H9 (cell line): ENCODE measurements around the gene APOB. TPM values are rescaled to one million over a fixed set of nuclear protein-coding genes. Genes with fewer than 3 reads are reported as not detected.

Source experiments
- DNase-seq: peaks from one replicate; pipeline ENCODE4 v3.0.0-alpha.2; 2017
- H2AFZ ChIP-seq: one replicate; pipeline ENCODE4 v1.6.1; 2013; ENCODE audit warnings: mild to moderate bottlenecking, low read length, control low read depth, moderate library complexity
- H2AK5ac ChIP-seq: 2 replicates; pipeline ENCODE4 v1.6.1; 2013; ENCODE audit warnings: low read length, control low read depth, mixed read lengths; ENCODE audit not compliant: insufficient read length
- H2BK120ac ChIP-seq: one replicate; pipeline ENCODE4 v1.6.1; 2013; ENCODE audit warnings: low read depth, mild to moderate bottlenecking, low read length, control low read depth, inconsistent platforms; ENCODE audit not compliant: poor library complexity, severe bottlenecking
- H2BK12ac ChIP-seq: 2 replicates; pipeline ENCODE4 v1.6.1; 2013; ENCODE audit warnings: low read length, control low read depth, mixed read lengths, low read depth; ENCODE audit not compliant: insufficient read length
- H2BK15ac ChIP-seq: 2 replicates; pipeline ENCODE4 v1.6.1; 2013; ENCODE audit warnings: low read depth, low read length, control low read depth
- H2BK20ac ChIP-seq: one replicate; pipeline ENCODE4 v1.6.1; 2013; ENCODE audit warnings: low read depth, mild to moderate bottlenecking, low read length, control low read depth, inconsistent platforms; ENCODE audit not compliant: poor library complexity, severe bottlenecking
- H2BK5ac ChIP-seq: 2 replicates; pipeline ENCODE4 v1.6.1; 2013; ENCODE audit warnings: low read length, control low read depth, mixed read lengths; ENCODE audit not compliant: insufficient read length
- H3K14ac ChIP-seq: 2 replicates; pipeline ENCODE4 v1.6.1; 2013; ENCODE audit warnings: low read length, control low read depth; ENCODE audit not compliant: insufficient read depth
- H3K18ac ChIP-seq: 2 replicates; pipeline ENCODE4 v1.6.1; 2013; ENCODE audit warnings: low read depth, mild to moderate bottlenecking, mixed read lengths, low read length, control low read depth; ENCODE audit not compliant: insufficient read length
- H3K23ac ChIP-seq: 2 replicates; pipeline ENCODE4 v1.6.1; 2013; ENCODE audit warnings: low read length, control low read depth, mixed read lengths, low read depth; ENCODE audit not compliant: insufficient read length
- H3K23me2 ChIP-seq: 2 replicates; pipeline ENCODE4 v1.6.1; 2013; ENCODE audit warnings: low read depth, mild to moderate bottlenecking, mixed read lengths, low read length, control low read depth; ENCODE audit not compliant: insufficient read length, poor library complexity, severe bottlenecking
- H3K27ac ChIP-seq: 2 replicates; pipeline ENCODE4 v1.5.1; 2013; ENCODE audit warnings: low read length, control low read depth, mixed read lengths, low read depth; ENCODE audit not compliant: insufficient read length
- H3K27me3 ChIP-seq: 2 replicates; pipeline ENCODE4 v1.6.1; 2013; ENCODE audit warnings: low read length, control low read depth, inconsistent platforms; ENCODE audit not compliant: insufficient read depth
- H3K4ac ChIP-seq: 2 replicates; pipeline ENCODE4 v1.6.1; 2013; ENCODE audit warnings: low read depth, mild to moderate bottlenecking, control low read depth, inconsistent platforms, low read length, moderate library complexity
- H3K4me1 ChIP-seq: 2 replicates; pipeline ENCODE4 v1.6.1; 2013; ENCODE audit warnings: low read length, control low read depth, inconsistent platforms; ENCODE audit not compliant: insufficient read depth
- H3K4me2 ChIP-seq: 2 replicates; pipeline ENCODE4 v1.6.1; 2013; ENCODE audit warnings: low read length, control low read depth, mixed read lengths; ENCODE audit not compliant: insufficient read length, insufficient read depth
- H3K56ac ChIP-seq: 2 replicates; pipeline ENCODE4 v1.6.1; 2013; ENCODE audit warnings: low read depth, mild to moderate bottlenecking, mixed read lengths, low read length, control low read depth; ENCODE audit not compliant: insufficient read length
- H3K79me1 ChIP-seq: 2 replicates; pipeline ENCODE4 v1.6.1; 2013; ENCODE audit warnings: low read depth, mild to moderate bottlenecking, moderate library complexity, low read length, control low read depth, inconsistent platforms; ENCODE audit not compliant: insufficient read depth, poor library complexity, severe bottlenecking
- H3K79me2 ChIP-seq: 2 replicates; pipeline ENCODE4 v1.6.1; 2013; ENCODE audit warnings: low read length, control low read depth, inconsistent platforms; ENCODE audit not compliant: insufficient read depth
- H3K9ac ChIP-seq: 2 replicates; pipeline ENCODE4 v1.6.1; 2013; ENCODE audit warnings: low read length, control low read depth, mixed read lengths; ENCODE audit not compliant: insufficient read length; ENCODE audit errors: extremely low read depth
- H3K9me3 ChIP-seq: one replicate; pipeline ENCODE4 v1.6.1; 2013; ENCODE audit warnings: low read depth, low read length, inconsistent platforms; ENCODE audit not compliant: control insufficient read depth
- H3T11ph ChIP-seq: one replicate; pipeline ENCODE4 v1.6.1; 2013; ENCODE audit warnings: mild to moderate bottlenecking, low read length, control low read depth, inconsistent platforms
- H4K20me1 ChIP-seq: one replicate; pipeline ENCODE4 v1.6.1; 2013; ENCODE audit not compliant: control insufficient read depth, insufficient read length, insufficient read depth
- H4K5ac ChIP-seq: 2 replicates; pipeline ENCODE4 v1.6.1; 2013; ENCODE audit warnings: low read depth, mild to moderate bottlenecking, mixed read lengths, low read length, control low read depth; ENCODE audit not compliant: insufficient read length
- H4K8ac ChIP-seq: replicated peaks from 2 replicates; pipeline ENCODE4 v1.6.1; 2013; ENCODE audit warnings: low read length, control low read depth, mixed read lengths, low read depth; ENCODE audit not compliant: insufficient read length
- H4K91ac ChIP-seq: 2 replicates; pipeline ENCODE4 v1.6.1; 2013; ENCODE audit warnings: low read depth, mild to moderate bottlenecking, moderate library complexity, mixed read lengths, low read length, control low read depth; ENCODE audit not compliant: insufficient read length
- H3K27ac Mint-ChIP-seq, 3 experiments: 2 replicates in 2 of 3; 3 replicates in 1 of 3; pipeline ENCODE4 v1.8.0; 2020 to 2021; ENCODE audit warnings: mixed read lengths in 3 of 3, mild to moderate bottlenecking in 1 of 3, moderate library complexity in 1 of 3
- H3K27me3 Mint-ChIP-seq: 2 replicates; pipeline ENCODE4 v1.8.0; 2021; ENCODE audit warnings: low read depth, mild to moderate bottlenecking, moderate library complexity, mixed read lengths
- H3K36me3 Mint-ChIP-seq, 3 experiments: 2 replicates in 2 of 3; 3 replicates in 1 of 3; pipeline ENCODE4 v1.8.0; 2020 to 2021; ENCODE audit warnings: low read depth in 3 of 3, mixed read lengths in 3 of 3; ENCODE audit not compliant: insufficient read depth in 1 of 3
- H3K4me1 Mint-ChIP-seq, 2 experiments: 2 replicates each; pipeline ENCODE4 v1.8.0; 2020; ENCODE audit warnings: mixed read lengths in 2 of 2
- H3K4me3 Mint-ChIP-seq, 2 experiments: 2 replicates in 1 of 2; 3 replicates in 1 of 2; pipeline ENCODE4 v1.8.0; 2020 to 2021; ENCODE audit warnings: mild to moderate bottlenecking in 2 of 2, mixed read lengths in 2 of 2, moderate library complexity in 1 of 2
- H3K9me3 Mint-ChIP-seq, 2 experiments: 2 replicates in 1 of 2; 3 replicates in 1 of 2; pipeline ENCODE4 v1.8.0; 2020; ENCODE audit warnings: mild to moderate bottlenecking in 2 of 2, mixed read lengths in 2 of 2, moderate library complexity in 1 of 2
- WGBS: extraction: QIAGEN DNeasy Blood & Tissue Kit; methylation state at CpG from one replicate; pipeline ENCODE4 v1.1.7; 2013; ENCODE audit warnings: missing lambda C conversion rate, low lambda C conversion rate, mixed read lengths; ENCODE audit not compliant: insufficient read length; ENCODE audit errors: extremely low coverage; 5-methylcytosine and 5-hydroxymethylcytosine counted together
- total RNA-seq: library from RNA; stranded (reverse); gene quantifications from 2 replicates; pipeline ENCODE4 v1.2.1, GENCODE V29; 2021
- TF ChIP-seq, protein P1 (sequence below): fragments of 200-600 bp; sonication (generic); conservative IDR thresholded peaks from 3 replicates; pipeline ENCODE4 v1.8.0; 2021; ENCODE audit warnings: antibody characterized with exemption, mild to moderate bottlenecking

APOB gene
- total RNA-seq, 1 experiment from 2014 or later: 0.26 TPM

DNA sequence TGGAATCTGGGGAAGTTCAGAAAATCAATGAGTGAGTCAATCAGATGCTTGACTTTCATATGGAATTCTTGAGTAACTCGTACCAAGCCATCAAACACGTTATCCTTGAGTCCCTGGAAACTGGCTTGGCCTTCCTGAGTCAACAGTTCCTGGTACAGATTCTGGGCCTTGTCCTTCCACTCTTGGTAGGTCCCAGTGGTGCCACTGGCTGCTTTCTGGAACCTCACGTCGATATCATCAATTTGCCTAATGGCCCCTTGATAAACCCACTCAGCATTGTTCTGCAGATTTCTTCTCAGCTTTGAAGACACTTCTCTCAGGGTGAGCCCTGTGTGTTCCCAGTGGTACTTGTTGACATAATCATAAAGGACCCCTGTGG is 41.1 kb downstream of the APOB start:
- Mint-ChIP-seq H3K4me3 (no peak overlapping the region), H3K36me3 (no peaks in the 10 kb centered on the region), H3K9me3 (peaks cover 0 to 4% of the 10 kb centered on the region in 2 experiments; a peak in 3 of 5 replicates), H3K4me1 (no peaks in the 10 kb centered on the region), H3K27me3 (peaks cover 20% of the 10 kb centered on the region), H3K27ac (no peak overlapping the region)
- no peak overlapping the region for H2AK5ac ChIP-seq
- no peak overlapping the region for H3K27ac ChIP-seq
- no peaks in the 10 kb centered on the region for H3K79me2 ChIP-seq
- no peak overlapping the region for H3K23ac ChIP-seq
- no peak overlapping the region for H2BK5ac ChIP-seq
- no peak overlapping the region for H3K4me2 ChIP-seq
- H4K20me1 ChIP-seq: no peaks in the 10 kb centered on the region
- H2BK120ac ChIP-seq: no peak overlapping the region
- H3K9me3 ChIP-seq: no peaks in the 10 kb centered on the region
- H4K91ac ChIP-seq: no peak overlapping the region
- H2BK20ac ChIP-seq: no peak overlapping the region
- no peak overlapping the region for H3K14ac ChIP-seq
- no peak overlapping the region for H4K8ac ChIP-seq
- no peak overlapping the region for H3K18ac ChIP-seq
- TF ChIP-seq, protein P1, sequence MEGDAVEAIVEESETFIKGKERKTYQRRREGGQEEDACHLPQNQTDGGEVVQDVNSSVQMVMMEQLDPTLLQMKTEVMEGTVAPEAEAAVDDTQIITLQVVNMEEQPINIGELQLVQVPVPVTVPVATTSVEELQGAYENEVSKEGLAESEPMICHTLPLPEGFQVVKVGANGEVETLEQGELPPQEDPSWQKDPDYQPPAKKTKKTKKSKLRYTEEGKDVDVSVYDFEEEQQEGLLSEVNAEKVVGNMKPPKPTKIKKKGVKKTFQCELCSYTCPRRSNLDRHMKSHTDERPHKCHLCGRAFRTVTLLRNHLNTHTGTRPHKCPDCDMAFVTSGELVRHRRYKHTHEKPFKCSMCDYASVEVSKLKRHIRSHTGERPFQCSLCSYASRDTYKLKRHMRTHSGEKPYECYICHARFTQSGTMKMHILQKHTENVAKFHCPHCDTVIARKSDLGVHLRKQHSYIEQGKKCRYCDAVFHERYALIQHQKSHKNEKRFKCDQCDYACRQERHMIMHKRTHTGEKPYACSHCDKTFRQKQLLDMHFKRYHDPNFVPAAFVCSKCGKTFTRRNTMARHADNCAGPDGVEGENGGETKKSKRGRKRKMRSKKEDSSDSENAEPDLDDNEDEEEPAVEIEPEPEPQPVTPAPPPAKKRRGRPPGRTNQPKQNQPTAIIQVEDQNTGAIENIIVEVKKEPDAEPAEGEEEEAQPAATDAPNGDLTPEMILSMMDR: no peak
- H3K27me3 ChIP-seq: no peaks in the 10 kb centered on the region
- no peaks in the 10 kb centered on the region for H3K79me1 ChIP-seq
- H3K4me1 ChIP-seq: no peaks in the 10 kb centered on the region
- WGBS: no CpG with 5 or more reads among the region's 4 CpGs
- no peak overlapping the region for H3K56ac ChIP-seq
- H3T11ph ChIP-seq: no peak overlapping the region
- H2BK15ac ChIP-seq: no peak overlapping the region
- no peak for DNase-seq
- H4K5ac ChIP-seq: no peak overlapping the region
- no peak overlapping the region for H3K9ac ChIP-seq
- no peak overlapping the region for H3K4ac ChIP-seq
- H2AFZ ChIP-seq: no peak overlapping the region
- H3K23me2 ChIP-seq: no peaks in the 10 kb centered on the region
- no peak overlapping the region for H2BK12ac ChIP-seq
